C4-2B (cell line): ENCODE results near the gene RMC1.

Experiments
- H3K27ac ChIP-seq: fragments of 450-650 bp; 2 replicates; pipeline ENCODE4 v1.5.1; 2017
- CTCF ChIP-seq: fragments of 450-650 bp; conservative IDR thresholded peaks from 2 replicates; pipeline ENCODE4 v1.5.1; 2017; ENCODE audit warnings: mild to moderate bottlenecking
- ZFX ChIP-seq: fragments of 450-650 bp; IDR thresholded peaks from 2 replicates; pipeline ENCODE4 v1.6.1; 2017

The RMC1 gene

GRCh38 chr18:23462876-23463275 lies 40.4 kb upstream of the RMC1 start:
- TF ChIP-seq CTCF: no peak
- TF ChIP-seq ZFX: no peak

GRCh38 chr18:23468753-23469459 lies 34.4 kb upstream of the RMC1 start:
- TF ChIP-seq CTCF (no peak), ZFX (no peak)
- H3K27ac ChIP-seq: no peak overlapping the region

More at GRCh38 chr18:23462876-23463275, 40.4 kb upstream of the RMC1 start:
- no peak overlapping the region for H3K27ac ChIP-seq

- H3K27ac ChIP-seq: no peak overlapping the region
- TF ChIP-seq ZFX: no peak
- no peak for TF ChIP-seq CTCF
These were observed 32.5 kb upstream of the RMC1 start for GRCh38 chr18:23470620-23471387.

GRCh38 chr18:23471486-23471885 lies 31.8 kb upstream of the RMC1 start:
- H3K27ac ChIP-seq: no peak overlapping the region
- TF ChIP-seq CTCF (no peak), ZFX (no peak)

- no peak overlapping the region for H3K27ac ChIP-seq
- no peak for TF ChIP-seq ZFX
- no peak for TF ChIP-seq CTCF
These were observed 23.3 kb upstream of the RMC1 start for GRCh38 chr18:23479829-23480505.

GRCh38 chr18:23484561-23485182 lies 18.6 kb upstream of the RMC1 start:
- no peak overlapping the region for H3K27ac ChIP-seq
- TF ChIP-seq ZFX: no peak
- no peak for TF ChIP-seq CTCF
